Prostate gland (tissue), 2 donors: ENCODE data around the gene SLC25A42.

Experiments
- CTCF ChIP-seq, 4 experiments: fragments of 200-600 bp in 2 of 4; fragments of 450-650 bp in 2 of 4; sonication (generic) in 2 of 4; IDR thresholded peaks; 1 replicate in 3 of 4; 2 replicates in 1 of 4; pipeline ENCODE4 v1.5.1; 2016 to 2019; ENCODE audit warnings: antibody characterized with exemption in 4 of 4, mild to moderate bottlenecking in 2 of 4, moderate library complexity in 2 of 4
- POLR2A ChIP-seq: fragments of 450-650 bp; IDR thresholded peaks from one replicate; pipeline ENCODE4 v1.6.1; 2016; ENCODE audit warnings: antibody characterized with exemption, mild to moderate bottlenecking
- POLR2AphosphoS5 ChIP-seq: sonication (generic); formaldehyde crosslinking; IDR thresholded peaks from one replicate; pipeline ENCODE4 v1.6.1; 2017; ENCODE audit warnings: antibody characterized with exemption

DNA sequence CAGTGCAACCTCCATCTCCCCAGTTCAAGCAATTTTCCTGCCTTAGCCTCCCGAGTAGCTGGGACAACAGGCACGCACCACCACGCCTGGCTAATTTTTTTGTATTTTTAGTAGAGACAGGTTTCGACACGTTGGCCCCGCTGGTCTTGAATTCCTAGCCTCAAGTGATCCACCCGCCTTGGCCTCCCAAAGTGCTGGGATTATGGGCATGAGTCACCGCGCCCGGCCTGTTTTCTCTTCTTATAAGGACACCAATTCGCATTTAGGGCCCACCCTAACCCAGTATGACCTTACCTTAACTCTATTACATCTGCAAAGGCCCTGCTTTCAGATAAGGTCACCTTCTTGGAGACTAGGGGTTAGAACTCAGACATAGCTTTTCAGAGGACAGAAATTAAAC is 39.4 kb downstream of the SLC25A42 start:
- TF ChIP-seq POLR2A (no peak), CTCF (IDR thresholded peaks at IDR 0.05) (no peak), POLR2AphosphoS5 (no peak)
